GM21390 (cell line): ENCODE data around the gene ALG1.
"Not testable (repeated sequence)": the region's sequence is repeated elsewhere in the genome, so short reads cannot be mapped to it uniquely, and the experiment has no call there.

Source experiments
- ATAC-seq: cut with Tn5 transposase; IDR thresholded peaks from one replicate; pipeline ENCODE4 v1.9.1; 2021; ENCODE audit not compliant: unreplicated experiment

Gene ALG1

DNA sequence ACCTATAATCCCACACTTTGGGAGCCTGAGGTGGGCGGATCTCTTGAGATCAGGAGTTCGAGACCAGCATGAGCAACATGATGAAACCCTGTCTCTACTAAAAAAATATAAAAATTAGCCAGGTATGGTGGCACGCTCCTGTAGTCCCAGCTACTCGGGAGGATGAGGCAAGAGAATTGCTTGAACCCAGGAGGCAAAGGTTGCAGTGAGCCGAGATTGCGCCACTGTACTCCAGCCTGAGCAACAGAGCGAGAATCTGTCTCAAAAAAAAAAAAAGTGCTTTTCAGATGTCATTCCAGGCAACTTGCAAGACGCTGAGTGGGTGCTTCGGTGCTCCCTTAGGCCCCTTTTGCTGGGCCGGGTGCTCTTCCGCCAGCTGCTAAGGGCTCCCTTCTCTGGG lies 27.1 kb upstream of the ALG1 start:
- not testable (repeated sequence) for ATAC-seq

DNA sequence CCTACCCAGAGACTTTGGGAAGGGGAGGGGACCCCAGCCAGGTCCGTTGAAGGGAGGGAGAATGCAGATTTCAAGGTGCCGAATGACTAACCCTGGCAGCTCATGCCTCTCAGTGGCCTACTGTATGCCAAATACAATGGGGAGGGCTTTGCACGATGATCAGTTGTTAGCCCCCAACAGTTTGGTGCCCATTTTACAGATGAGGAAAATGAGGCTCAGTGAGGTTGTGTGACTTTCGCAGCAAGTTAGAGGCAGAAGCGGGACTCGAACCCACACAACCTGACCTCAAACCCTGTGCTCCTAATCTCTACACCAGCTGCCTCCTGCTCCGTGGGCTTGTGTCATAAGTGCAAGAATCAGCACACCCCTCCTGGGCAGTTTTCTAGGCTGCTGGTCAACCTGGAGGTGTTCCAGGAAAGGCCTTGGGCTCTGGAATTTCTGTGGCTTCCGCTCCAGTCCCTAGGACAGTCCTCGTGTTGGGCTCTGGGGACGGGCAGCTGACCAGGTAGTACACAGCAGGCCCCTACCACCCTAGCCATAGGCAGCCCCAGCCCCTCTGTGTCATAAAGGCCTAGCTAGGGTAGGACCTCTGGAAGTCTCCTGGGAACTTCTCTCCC lies 26.0 kb upstream of the ALG1 start:
- ATAC-seq, result no peak

- no peak for ATAC-seq
Measured at GRCh38 chr16:5046914-5047313, 24.7 kb upstream of the ALG1 start.

GRCh38 chr16:5054876-5055865 lies 16.5 kb upstream of the ALG1 start:
- ATAC-seq, result no peak

DNA sequence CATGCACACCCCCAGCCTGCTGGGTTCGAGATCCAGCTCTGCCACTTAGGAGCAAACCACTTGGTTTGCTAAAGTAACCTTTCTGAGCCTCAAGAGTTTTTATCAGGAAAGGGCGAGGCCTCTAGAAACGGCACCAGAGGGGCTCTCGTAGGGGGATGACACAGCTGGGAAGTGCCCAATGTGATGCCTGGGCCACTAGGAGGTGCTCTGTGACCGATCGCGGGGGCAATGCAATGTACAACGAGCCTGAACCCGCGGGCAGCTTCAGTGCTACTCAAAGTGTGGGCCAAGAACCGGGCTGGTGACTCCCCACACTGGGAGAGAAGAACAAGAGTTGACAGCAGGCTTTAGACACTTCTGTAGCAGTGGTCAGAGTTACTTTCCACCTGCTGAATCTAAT lies 15.3 kb upstream of the ALG1 start:
- no peak for ATAC-seq

- no peak for ATAC-seq
Measured at GRCh38 chr16:5058476-5058875, 13.2 kb upstream of the ALG1 start.

GRCh38 chr16:5059386-5060072 lies 12.1 kb upstream of the ALG1 start:
- ATAC-seq, result no peak

- ATAC-seq, result no peak
Measured at GRCh38 chr16:5060073-5060641, 11.5 kb upstream of the ALG1 start.

- no peak for ATAC-seq
Measured at GRCh38 chr16:5062051-5062450, 9.6 kb upstream of the ALG1 start.

DNA sequence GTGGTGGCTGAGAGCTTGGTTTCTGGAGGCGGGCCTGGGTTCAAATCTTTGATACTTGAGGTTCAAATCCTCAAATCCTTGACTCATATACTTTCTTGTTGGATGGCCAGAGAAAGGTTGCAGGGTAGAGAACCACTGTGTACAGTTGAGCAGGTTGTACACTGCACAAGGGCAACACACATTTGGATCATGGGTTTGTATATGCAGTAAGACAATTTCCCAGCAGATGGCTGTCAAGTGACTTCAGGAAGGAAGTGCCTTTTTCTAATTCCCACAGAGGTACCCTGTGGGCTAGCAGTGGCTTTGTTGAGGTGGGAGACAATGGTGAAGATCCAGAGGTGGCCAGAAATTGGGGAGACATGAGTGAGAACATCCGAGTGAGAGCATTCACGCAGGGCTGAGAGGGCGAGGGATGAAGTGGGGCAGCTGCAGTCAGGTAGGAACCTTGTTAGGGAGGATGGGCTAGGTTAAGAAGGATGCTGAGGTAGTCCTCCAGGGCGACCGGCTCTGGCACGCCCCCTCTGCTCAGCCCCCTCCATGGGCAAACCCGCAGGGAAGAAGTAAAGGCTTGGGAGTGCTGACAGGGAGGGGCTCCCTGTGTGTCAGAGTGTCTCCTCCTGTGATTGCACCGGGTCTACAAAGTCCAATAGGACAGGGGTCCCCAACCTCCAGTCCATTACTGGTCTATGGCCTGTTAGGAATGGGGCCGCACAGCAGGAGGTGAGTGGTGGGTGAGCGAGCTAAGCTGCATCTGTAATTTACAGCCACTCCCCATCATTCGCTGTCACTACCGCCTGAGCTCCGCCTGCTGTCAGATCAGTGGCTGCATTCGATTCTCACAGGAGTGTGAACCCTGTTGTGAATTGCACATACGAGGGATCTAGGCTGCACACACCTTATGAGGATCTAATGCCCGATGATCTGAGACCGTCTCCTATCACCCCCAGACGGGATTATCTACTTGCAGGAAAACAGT lies 8.6 kb upstream of the ALG1 start:
- no peak for ATAC-seq

- no peak for ATAC-seq
Measured at GRCh38 chr16:5064915-5065314, 6.7 kb upstream of the ALG1 start.

- no peak for ATAC-seq
Measured at GRCh38 chr16:5065326-5065725, 6.3 kb upstream of the ALG1 start.

- no peak for ATAC-seq
Measured at GRCh38 chr16:5065813-5066212, 5.8 kb upstream of the ALG1 start, which contains the start of gene C16orf89. C16orf89 (minus strand) TSS chr16:5065956; CDS start chr16:5065908, 48 bp downstream.

DNA sequence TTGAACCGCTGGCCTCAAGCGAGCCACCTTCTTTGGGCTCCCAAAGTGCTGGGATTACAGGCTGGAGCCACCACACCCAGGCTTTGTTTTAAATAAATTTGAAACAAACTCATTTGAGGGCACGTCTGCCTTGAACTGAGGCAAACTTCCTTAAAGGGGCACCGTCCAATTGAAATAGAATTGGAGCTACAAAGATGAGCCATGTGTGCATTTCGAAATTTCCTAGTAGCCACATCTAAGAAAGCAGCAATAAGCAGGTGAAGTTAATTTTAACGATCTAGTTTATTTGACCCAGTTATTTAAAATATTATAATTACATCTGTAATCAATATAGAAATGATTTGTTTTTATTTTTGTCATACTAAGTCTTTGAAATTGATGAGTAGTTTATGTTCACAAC lies 5.1 kb upstream of the ALG1 start:
- no peak for ATAC-seq

- ATAC-seq, result no peak
Measured at GRCh38 chr16:5069048-5069447, 2.6 kb upstream of the ALG1 start.

GRCh38 chr16:5069854-5070253 lies 1.8 kb upstream of the ALG1 start:
- no peak for ATAC-seq

DNA sequence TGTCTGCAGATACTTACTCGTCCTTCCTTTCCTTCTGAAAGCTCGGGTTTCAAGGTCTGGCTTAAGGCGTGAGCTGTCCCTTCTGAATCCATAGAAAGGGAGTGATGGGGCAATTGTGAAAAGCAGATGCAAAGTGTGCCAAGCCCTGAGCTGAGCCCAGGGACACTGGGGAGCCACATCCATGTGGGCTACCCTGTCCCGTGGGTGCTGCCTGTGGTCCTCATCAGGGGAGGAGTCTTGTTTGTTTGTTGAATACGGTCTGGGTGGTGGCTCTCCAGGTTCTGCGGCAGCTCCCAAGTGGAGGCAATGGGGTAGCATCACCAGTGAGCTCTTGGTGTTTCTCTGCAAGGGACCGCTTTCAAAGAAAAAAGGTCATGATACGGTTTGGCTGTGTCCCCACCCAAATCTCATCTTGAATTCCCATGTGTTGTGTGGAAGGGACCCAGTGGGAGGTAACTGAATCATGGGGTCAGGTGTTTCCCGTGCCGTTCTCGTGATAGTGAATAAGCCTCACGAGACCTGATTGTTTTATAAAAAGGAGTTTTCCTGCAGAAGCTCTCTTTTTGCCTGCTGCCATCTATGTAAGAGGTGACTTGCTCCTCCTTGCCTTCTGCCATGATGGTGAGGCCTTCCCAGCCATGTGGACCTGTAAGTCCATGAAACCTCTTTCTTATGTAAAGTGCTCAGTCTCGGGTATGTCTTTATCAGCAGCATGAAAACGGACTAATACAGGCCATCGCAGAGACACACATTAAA lies 1.0 kb upstream of the ALG1 start:
- ATAC-seq, result no peak

DNA sequence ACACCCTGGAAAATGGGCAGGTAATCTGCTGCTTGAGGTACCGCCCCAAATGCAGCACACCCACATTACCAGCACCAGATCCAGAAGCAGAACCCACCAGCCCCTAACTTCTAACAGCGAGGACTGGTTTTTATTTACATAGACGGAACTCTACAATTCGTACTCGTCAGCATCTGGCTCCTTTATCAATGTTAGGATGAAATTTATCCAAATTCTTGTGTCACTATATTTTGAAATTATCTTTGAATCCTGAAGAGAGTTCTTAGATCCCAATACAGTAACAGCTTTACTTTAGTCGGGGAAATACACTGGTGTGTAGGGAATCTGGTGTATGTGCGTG lies 332 bp upstream of the ALG1 start:
- ATAC-seq, result no peak
